K562 (cell line): ENCODE data around the gene IDI2. TPM values are rescaled to one million over a fixed set of nuclear protein-coding genes. Genes with fewer than 3 reads are reported as not detected.

ENCODE experiments used
- ATAC-seq: fragments of 200-7000 bp; cut with Tn5 transposase; 3 replicates; pipeline ENCODE4 v1.9.1; 2020; ENCODE audit warnings: moderate library complexity
- BruUV-seq: library from RNA; stranded (reverse); fragments of 400-500 nt; replicated peaks from 2 replicates; lab custom pipeline; 2021; lab: Mats Ljungman, UMichigan
- CTCF ChIA-PET: fragments of 300-600 bp; formaldehyde crosslinking; extraction: SDS; loops from one replicate; lab custom pipeline; 2021; ENCODE audit warnings: low intra/inter-chr PET ratio; lab: Yijun Ruan, JAX
- POLR2A ChIA-PET: fragments of 300-600, 350-650 bp; sonication (Branson Sonifier 250); formaldehyde crosslinking; extraction: SDS; loops from one replicate; lab custom pipeline; 2021; ENCODE audit warnings: antibody characterized with exemption, inconsistent platforms; lab: Yijun Ruan, JAX
- DNase-seq, 4 experiments: peaks; one replicate each; pipeline versions ENCODE4 v3.0.0 to v3.0.0-alpha.2; 2011 to 2018; ENCODE audit warnings: low spot score in 3 of 4, mixed read lengths in 3 of 4; ENCODE audit errors: extremely low read depth in 1 of 4
- FAIRE-seq: peaks from 2 replicates; lab custom pipeline; 2011; peaks lifted over from hg19 to GRCh38; lab: Jason Lieb, UNC
- H2AFZ ChIP-seq: 2 replicates; pipeline ENCODE4 v1.6.0; 2011; ENCODE audit warnings: low read depth, low read length, control low read depth, inconsistent platforms
- H3K27ac ChIP-seq: fragments of 200-600 bp; 3 replicates; pipeline ENCODE4 v1.8.0; 2011; ENCODE audit warnings: low read depth, mild to moderate bottlenecking, control low read depth, inconsistent platforms, low read length, moderate library complexity, mixed read lengths; ENCODE audit errors: extremely low read depth
- H3K27me3 ChIP-seq, 2 experiments: fragments of 300-600 bp in 1 of 2; 2 replicates in 1 of 2; 3 replicates in 1 of 2; pipeline versions ENCODE4 v1.6.0 to v1.8.0; 2011; ENCODE audit warnings: inconsistent platforms in 2 of 2, low read length in 2 of 2, mild to moderate bottlenecking in 1 of 2, mixed read lengths in 1 of 2, moderate library complexity in 1 of 2; ENCODE audit not compliant: control insufficient read depth in 2 of 2, insufficient read depth in 2 of 2
- H3K36me3 ChIP-seq: fragments of 300-600 bp; 3 replicates; pipeline ENCODE4 v1.8.0; 2011; ENCODE audit warnings: mild to moderate bottlenecking, low read length, inconsistent platforms; ENCODE audit not compliant: control insufficient read depth, insufficient read depth
- H3K4me1 ChIP-seq, 2 experiments: fragments of 200-600 bp in 1 of 2; replicated peaks in 1 of 2; 2 replicates in 1 of 2; 3 replicates in 1 of 2; pipeline versions ENCODE4 v1.5.1 to v1.8.0; 2011; ENCODE audit warnings: inconsistent platforms in 2 of 2, low read length in 2 of 2, mild to moderate bottlenecking in 1 of 2, mixed read lengths in 1 of 2, moderate library complexity in 1 of 2; ENCODE audit not compliant: control insufficient read depth in 2 of 2, insufficient read depth in 2 of 2
- H3K4me2 ChIP-seq: 2 replicates; pipeline ENCODE4 v1.6.1; 2011; ENCODE audit warnings: low read length, control low read depth, inconsistent platforms, mixed read lengths; ENCODE audit not compliant: insufficient read depth
- H3K4me3 ChIP-seq: fragments of 200-600 bp; sonication (generic), shearing (Covaris generic); 2 replicates; pipeline ENCODE4 v1.5.1; 2016; ENCODE audit warnings: control low read depth, inconsistent platforms
- H3K79me2 ChIP-seq: fragments of 200-600 bp; 3 replicates; pipeline ENCODE4 v1.8.0; 2011; ENCODE audit warnings: low read length, inconsistent platforms; ENCODE audit not compliant: control insufficient read depth, insufficient read depth
- H3K9ac ChIP-seq, 2 experiments: 2 replicates each; pipeline versions ENCODE4 v1.6.0 to v1.6.1; 2011; ENCODE audit warnings: low read depth in 2 of 2, low read length in 2 of 2, control low read depth in 1 of 2, inconsistent platforms in 1 of 2, mild to moderate bottlenecking in 1 of 2, mixed read lengths in 1 of 2; ENCODE audit not compliant: insufficient read depth in 1 of 2
- H3K9me1 ChIP-seq: one replicate; pipeline ENCODE4 v1.6.0; 2011; ENCODE audit warnings: inconsistent platforms, mild to moderate bottlenecking, low read length, moderate library complexity; ENCODE audit not compliant: control insufficient read depth, insufficient read depth
- H3K9me3 ChIP-seq: replicated peaks from 2 replicates; pipeline ENCODE4 v1.5.1; 2011; ENCODE audit warnings: low read depth, low read length, inconsistent platforms; ENCODE audit not compliant: control insufficient read depth, insufficient read depth
- H4K20me1 ChIP-seq: replicated peaks from 2 replicates; pipeline ENCODE4 v1.6.1; 2011; ENCODE audit warnings: low read length, inconsistent platforms, mixed read lengths; ENCODE audit not compliant: control insufficient read depth, insufficient read depth
- CTCF ChIP-seq, 3 experiments: IDR thresholded peaks in 2 of 3; conservative IDR thresholded peaks in 1 of 3; 2 replicates each; pipeline ENCODE4 v1.5.1; 2011 to 2012; ENCODE audit warnings: low read length in 3 of 3, mild to moderate bottlenecking in 3 of 3, control low read depth in 2 of 3, improper control_type of control experiment in 1 of 3, inconsistent platforms in 1 of 3, low read depth in 1 of 3, mixed read lengths in 1 of 3, moderate library complexity in 1 of 3; ENCODE audit not compliant: insufficient read depth in 2 of 3
- ERF ChIP-seq: fragments of 450-650 bp; formaldehyde crosslinking; IDR thresholded peaks from 2 replicates; pipeline ENCODE4 v1.4.0; 2020; ENCODE audit warnings: mild to moderate bottlenecking, mixed read lengths
- FOXJ2 ChIP-seq: fragments of 200-800 bp; sonication (Bioruptor generic); IDR thresholded peaks from 2 replicates; pipeline ENCODE4 v1.6.1; 2016; ENCODE audit warnings: missing genetic modification characterization, missing compliant biosample characterization
- HDAC6 ChIP-seq: IDR thresholded peaks from 2 replicates; pipeline ENCODE4 v1.6.1; 2012; ENCODE audit warnings: low read depth, mild to moderate bottlenecking, control low read depth, inconsistent platforms, low read length, moderate library complexity
- KAT7 ChIP-seq: sonication (generic); formaldehyde crosslinking; IDR thresholded peaks from 2 replicates; pipeline ENCODE4 v1.8.0; 2022; ENCODE audit warnings: missing genetic modification reagents, mild to moderate bottlenecking, borderline replicate concordance
- MAFF ChIP-seq: IDR thresholded peaks from 2 replicates; pipeline ENCODE4 v1.6.1; 2012; ENCODE audit warnings: low read length, improper control_type of control experiment
- MCM7 ChIP-seq, 2 experiments: fragments of 450-650 bp; IDR thresholded peaks; 2 replicates each; pipeline ENCODE4 v1.6.1; 2016 to 2018
- NCOR1 ChIP-seq: fragments of 450-650 bp; IDR thresholded peaks from 2 replicates; pipeline ENCODE4 v1.6.1; 2016; ENCODE audit warnings: mild to moderate bottlenecking, moderate library complexity
- NFE2 ChIP-seq: IDR thresholded peaks from 2 replicates; pipeline ENCODE4 v1.6.1; 2014; ENCODE audit warnings: antibody characterized with exemption, low read depth
- PHB ChIP-seq: fragments of 250-450 bp; sonication (Bioruptor Pico); IDR thresholded peaks from 2 replicates; pipeline ENCODE4 v1.5.0; 2021
- RBM22 ChIP-seq: fragments of 200-400 bp; formaldehyde crosslinking; IDR thresholded peaks from 2 replicates; pipeline ENCODE4 v1.6.1; 2018; ENCODE audit warnings: low read length, low read depth; ENCODE audit not compliant: poor library complexity, severe bottlenecking
- RNF219 ChIP-seq: fragments of 250-450 bp; sonication (Bioruptor Pico); IDR thresholded peaks from 2 replicates; pipeline ENCODE4 v1.5.0; 2022; ENCODE audit warnings: mild to moderate bottlenecking
- TCFL5 ChIP-seq: fragments of 250-450 bp; sonication (Bioruptor Pico); conservative IDR thresholded peaks from 2 replicates; pipeline ENCODE4 v1.6.1; 2021; ENCODE audit warnings: mild to moderate bottlenecking, moderate library complexity, matching md5 sums
- U2AF2 ChIP-seq: fragments of 200-400 bp; formaldehyde crosslinking; optimal IDR thresholded peaks from 2 replicates; pipeline ENCODE3; 2017; ENCODE audit warnings: low read depth, mild to moderate bottlenecking, low read length
- ZFX ChIP-seq: sonication (generic); formaldehyde crosslinking; IDR thresholded peaks from 2 replicates; pipeline ENCODE4 v1.8.0; 2022; ENCODE audit warnings: mild to moderate bottlenecking, missing genetic modification reagents, moderate library complexity
- ZNF512 ChIP-seq: IDR thresholded peaks from 2 replicates; pipeline ENCODE4 v1.6.1; 2016; ENCODE audit warnings: missing genetic modification characterization, missing compliant biosample characterization
- WGBS: fragments of 100-300 bp; shearing (Covaris generic); methylation state at CpG from one replicate; pipeline ENCODE4 v1.1.6; 2016; ENCODE audit warnings: low coverage, mixed read lengths; ENCODE audit not compliant: insufficient coverage; ENCODE audit errors: missing lambda C conversion rate; 5-methylcytosine and 5-hydroxymethylcytosine counted together
- in situ Hi-C: fragments of 300-500 bp; cut with MboI; formaldehyde crosslinking; loops from 4 replicates; pipeline ENCODE4 v1.15.0; 2018; ENCODE audit warnings: inconsistent platforms, mixed read lengths
- intact Hi-C: fragments of 100-400 bp; cut with micrococcal nuclease; formaldehyde crosslinking; loops from 2 replicates; pipeline ENCODE4 v1.14.2; 2022
- polyA plus RNA-seq, 8 experiments: library from polyadenylated mRNA; depleted of rRNA in 4 of 8; stranded (reverse) in 5 of 8; unstranded in 3 of 8; fragments of >200 nt; fragmentation: Nextera tagmentation in 2 of 8; fragmentation: Illumina TruSeq in 1 of 8; extraction: Ambion mirVana in 2 of 8; extraction: Trizol in 1 of 8; gene quantifications; 2 replicates each; pipeline versions ENCODE4 v1.2.1 to v1.2.3, GENCODE V29; 2011 to 2014; ENCODE audit warnings: inconsistent platforms in 1 of 8, missing spikeins in 1 of 8
- total RNA-seq, 7 experiments: library from RNA; depleted of rRNA in 6 of 7; stranded (reverse); fragments of >200 nt in 6 of 7; fragmentation: Illumina TruSeq in 2 of 7; extraction: Trizol in 2 of 7; gene quantifications; 2 replicates each; pipeline versions ENCODE4 v1.2.1 to v1.2.3, GENCODE V29; 2011 to 2021; ENCODE audit warnings: low replicate concordance in 1 of 7

Gene IDI2
- total and polyA plus RNA-seq, 9 of the 15 experiments (the other 6 are each of a cell fraction or from before 2014, with no cell fraction given): not detected

GRCh38 chr10:1054684-1055083, 29.0 kb upstream of the IDI2 start (continued):
- TF ChIP-seq TCFL5 (no peak), MAFF (no peak), U2AF2 (no peak), PHB (CRISPR knock-in tag) (no peak), HDAC6 (no peak), RNF219 (CRISPR knock-in tag) (no peak), ERF (CRISPR knock-in tag) (no peak), NCOR1 (no peak), NFE2 (no peak), ZFX (no peak)

- DNase-seq: peak in 1 of 4 experiments; percentile 46
- Histone ChIP-seq H3K79me2 (peaks cover 75% of the 10 kb centered on the region), H4K20me1 (peaks cover 24% of the 10 kb centered on the region), H3K4me2 (peak overlapping the region; percentile 54; the same call in 1 of the 2 replicates), H3K4me3 (no peak overlapping the region), H3K9me1 (peaks cover 9% of the 10 kb centered on the region), H3K9me3 (no peaks in the 10 kb centered on the region), H3K36me3 (peaks cover 60% of the 10 kb centered on the region), H3K27ac (no peak overlapping the region), H3K9ac (no peak overlapping the region), H2AFZ (no peak overlapping the region), H3K4me1 (peaks cover 25 to 29% of the 10 kb centered on the region in 2 experiments; a peak in 4 of 5 replicates), H3K27me3 (no peaks in the 10 kb centered on the region)
- ChIA-PET CTCF (no interaction called here), POLR2A (interaction anchor here (0.5 to 3.5 kb wide), 3 partner anchors 13 to 33 kb away, joined by 3 to 25 read pairs (median 3); no protein-coding TSS in a partner anchor)
- no peak for ATAC-seq
- in situ Hi-C loops (no loop called here), intact Hi-C loops (loop anchor here (10.0 kb wide), 1 partner anchor 116 kb away; the partner anchor contains the start of gene LARP4B)
- no peak for FAIRE-seq
- no TSS peak for BruUV-seq
- WGBS: 39% methylated on average over 4 of the region's 4 CpGs
- 0 out of 2 replicates have a peak, but pooled peaks have one; percentile 44 for TF ChIP-seq FOXJ2 (tag)
- TF ChIP-seq CTCF (IDR thresholded peaks at IDR 0.05 in 2 of 3, conservative IDR thresholded peaks at IDR 0.05 in 1 of 3; ENCODE audit: insufficient read depth in 2 of 3, low read depth in 1 of 3, low read length in 3 of 3): 0 out of 6 replicates have a peak, but pooled peaks of 2 of the 3 experiments have one; percentile 1 to 10
- no peak for TF ChIP-seq MCM7 (IDR thresholded peaks at IDR 0.05)
- TF ChIP-seq RBM22: no peak
- TF ChIP-seq ZNF512: 0 out of 2 replicates have a peak, but pooled peaks have one; percentile 18
- 0 out of 2 replicates have a peak, but pooled peaks have one; percentile 6 for TF ChIP-seq KAT7
Observed at GRCh38 chr10:1050554-1050953, 24.9 kb upstream of the IDI2 start.
